Sigmoid colon (tissue), 4 donors: Measurements from ENCODE around the gene VDR.

Experiments
- CTCF ChIP-seq, 4 experiments: fragments of 450-650 bp in 3 of 4; fragments of 200-600 bp in 1 of 4; IDR thresholded peaks; one replicate each; pipeline ENCODE4 v1.5.1; 2016 to 2019; ENCODE audit warnings: antibody characterized with exemption in 4 of 4, mild to moderate bottlenecking in 3 of 4, moderate library complexity in 2 of 4
- EP300 ChIP-seq, 4 donors: sonication (generic); formaldehyde crosslinking; IDR thresholded peaks; one replicate each; pipeline ENCODE4 v1.6.1; 2017; ENCODE audit warnings: antibody characterized with exemption in 4 of 4
- POLR2A ChIP-seq, 2 donors: fragments of 450-650 bp; IDR thresholded peaks; one replicate each; pipeline ENCODE4 v1.6.1; 2016; ENCODE audit warnings: antibody characterized with exemption in 2 of 2, mild to moderate bottlenecking in 2 of 2, moderate library complexity in 2 of 2
- POLR2AphosphoS5 ChIP-seq, 4 donors: sonication (generic); formaldehyde crosslinking; IDR thresholded peaks; one replicate each; pipeline ENCODE4 v1.6.1; 2017; ENCODE audit warnings: antibody characterized with exemption in 4 of 4

GRCh38 chr12:47950856-47951468 is 46.2 kb upstream of the VDR start:
- no peak for TF ChIP-seq POLR2AphosphoS5 (IDR thresholded peaks at IDR 0.05)
- no peak for TF ChIP-seq CTCF (IDR thresholded peaks at IDR 0.05)
- no peak for TF ChIP-seq POLR2A (IDR thresholded peaks at IDR 0.05)
- no peak for TF ChIP-seq EP300 (IDR thresholded peaks at IDR 0.05)
